ENCODE results near the gene EFCAB7. TPM values are rescaled to one million over a fixed set of nuclear protein-coding genes. Genes with fewer than 3 reads are reported as not detected.

The EFCAB7 gene
- total and polyA plus RNA-seq, 2 of the 8 experiments (the other 6 are each of a cell fraction or from before 2014, with no cell fraction given), result 1.1 to 3.1 TPM

DNA sequence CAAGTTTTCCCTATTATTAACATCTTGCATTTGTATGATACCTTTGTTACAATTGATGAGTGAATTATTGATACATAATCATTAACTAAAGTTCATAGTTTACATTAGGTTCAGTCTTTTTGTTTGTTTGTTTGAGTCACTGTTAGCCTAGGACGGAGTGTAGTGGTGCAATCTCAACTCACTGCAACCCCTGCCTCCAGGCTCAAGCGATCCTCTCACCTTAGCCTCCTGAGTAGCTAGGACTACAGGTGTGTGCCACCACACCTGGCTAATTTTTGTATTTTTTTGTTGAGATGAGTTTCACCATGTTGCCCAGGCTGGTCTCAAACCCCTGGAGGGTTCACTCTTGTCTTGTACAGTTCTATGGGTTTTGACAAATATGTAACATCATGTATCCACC lies 36.0 kb downstream of the EFCAB7 start:
- no peak for DNase-seq (ENCODE audit: low read depth in 1 of 2, low spot score in 2 of 2)
- Histone ChIP-seq H4K8ac (ENCODE audit: extremely low read depth, insufficient read depth, low read length) (no peak overlapping the region), H3K23ac (ENCODE audit: insufficient read length) (no peak overlapping the region), H3K36me3 (ENCODE audit: control insufficient read depth in 2 of 4, insufficient read depth in 4 of 4, low read length in 3 of 4) (no peaks in the 10 kb centered on the region), H4K5ac (ENCODE audit: insufficient read length, low read depth, low read length) (no peak overlapping the region), H3K14ac (ENCODE audit: insufficient read length) (no peak overlapping the region), H3K4ac (replicated peaks; ENCODE audit: insufficient read length, low read depth, low read length) (no peak overlapping the region), H3K79me1 (ENCODE audit: low read depth, low read length) (no peaks in the 10 kb centered on the region), H2BK20ac (ENCODE audit: low read length) (no peak overlapping the region), H3K23me2 (ENCODE audit: low read depth, low read length) (no peaks in the 10 kb centered on the region), H2BK120ac (replicated peaks; ENCODE audit: low read depth, low read length) (no peak overlapping the region), H3K56ac (replicated peaks; ENCODE audit: insufficient read length, low read depth, low read length) (no peak overlapping the region), H3K9ac (replicated peaks in 1 of 4; ENCODE audit: extremely low read depth in 1 of 4, low read depth in 3 of 4, low read length in 3 of 4) (no peak overlapping the region), H3K4me2 (ENCODE audit: insufficient read depth in 1 of 2, low read depth in 2 of 2, low read length in 2 of 2) (no peak overlapping the region), H3K4me1 (replicated peaks in 1 of 4; ENCODE audit: control insufficient read depth in 3 of 4, insufficient read depth in 4 of 4, low read length in 3 of 4) (peaks cover 0 to 4% (median 0%) of the 10 kb centered on the region in 4 experiments; a peak in 1 of 7 replicates), H3K79me2 (ENCODE audit: control insufficient read depth in 1 of 2, insufficient read depth in 2 of 2, low read length in 2 of 2) (no peaks in the 10 kb centered on the region), H2BK15ac (ENCODE audit: low read length) (no peak overlapping the region), H4K20me1 (replicated peaks in 1 of 2; ENCODE audit: control insufficient read depth in 1 of 2, insufficient read depth in 2 of 2, low read length in 2 of 2) (no peaks in the 10 kb centered on the region), H3K27me3 (replicated peaks in 1 of 4; ENCODE audit: control insufficient read depth in 3 of 4, extremely low read depth in 1 of 4, insufficient read depth in 3 of 4, low read length in 3 of 4) (no peaks in the 10 kb centered on the region), H2AFZ (ENCODE audit: low read length) (no peak overlapping the region), H3K9me3 (ENCODE audit: insufficient read depth in 2 of 2, low read depth in 1 of 2, low read length in 1 of 2) (no peaks in the 10 kb centered on the region), H2BK5ac (ENCODE audit: low read depth, low read length) (no peak overlapping the region), H2BK12ac (ENCODE audit: low read depth, low read length) (no peak overlapping the region), H3K27ac (ENCODE audit: low read depth, low read length) (no peak overlapping the region), H4K91ac (replicated peaks; ENCODE audit: insufficient read length, low read length) (no peak overlapping the region), H3K18ac (ENCODE audit: extremely low read depth, low read length) (no peak overlapping the region), H3K4me3 (ENCODE audit: extremely low read depth in 1 of 4, insufficient read depth in 2 of 4, low read depth in 3 of 4, low read length in 4 of 4) (no peak overlapping the region), H2AK5ac (ENCODE audit: low read depth, low read length) (no peak overlapping the region)
- TF ChIP-seq GABPA (IDR thresholded peaks at IDR 0.05; ENCODE audit: borderline replicate concordance, insufficient read depth, low read length) (no peak), NRF1 (IDR thresholded peaks at IDR 0.05; ENCODE audit: low read depth, low read length) (no peak), SIN3A (conservative IDR thresholded peaks at IDR 0.05 in 1 of 2, IDR thresholded peaks at IDR 0.05 in 1 of 2; ENCODE audit: low read depth in 1 of 2, low read length in 2 of 2) (no peak), BRCA1 (IDR thresholded peaks at IDR 0.05; ENCODE audit: low read depth, low read length) (no peak), TEAD4 (IDR thresholded peaks at IDR 0.05; ENCODE audit: low read depth, low read length) (no peak), TCF12 (IDR thresholded peaks at IDR 0.05; ENCODE audit: low read depth, low read length) (no peak), TAF1 (IDR thresholded peaks at IDR 0.05; ENCODE audit: low read depth, low read length) (no peak)
- TF ChIP-seq, protein P1, sequence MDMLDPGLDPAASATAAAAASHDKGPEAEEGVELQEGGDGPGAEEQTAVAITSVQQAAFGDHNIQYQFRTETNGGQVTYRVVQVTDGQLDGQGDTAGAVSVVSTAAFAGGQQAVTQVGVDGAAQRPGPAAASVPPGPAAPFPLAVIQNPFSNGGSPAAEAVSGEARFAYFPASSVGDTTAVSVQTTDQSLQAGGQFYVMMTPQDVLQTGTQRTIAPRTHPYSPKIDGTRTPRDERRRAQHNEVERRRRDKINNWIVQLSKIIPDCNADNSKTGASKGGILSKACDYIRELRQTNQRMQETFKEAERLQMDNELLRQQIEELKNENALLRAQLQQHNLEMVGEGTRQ (IDR thresholded peaks at IDR 0.05; ENCODE audit: low read length), result no peak
- no peak for FAIRE-seq
- ChIA-PET POLR2A (ENCODE audit: partially characterized antibody) (no interaction called here), CTCF (ENCODE audit: partially characterized antibody) (interaction anchor here (0.6 to 11.7 kb wide), 4 partner anchors 9 to 61 kb away, joined by 3 to 153 read pairs (median 3); no protein-coding TSS in a partner anchor)
- 94% methylated on average over 2 of the region's 2 CpGs; no CpG with 5 or more reads in 1 of the 2 experiments for WGBS, 2 experiments (ENCODE audit: extremely low coverage in 1 of 2, insufficient coverage in 1 of 2, insufficient read length in 1 of 2, insufficient replicate concordance in 2 of 2, low coverage in 1 of 2, low lambda C conversion rate in 2 of 2, missing lambda C conversion rate in 1 of 2)

Data from H1 (cell line).